Activated T-cell treated with anti-CD3 and anti-CD28 coated beads, Interleukin-2, amount 50 U/mL, for 48 hours (primary cell): ENCODE data around the gene RPRD2.
A peak's percentile ranks its signal among the peaks of the same experiment; 100 is the strongest.

Experiments used
- DNase-seq, 2 experiments: peaks; one replicate each; pipeline ENCODE4 v3.0.0-alpha.2; 2020

RPRD2 gene

GRCh38 chr1:150515328-150516049, 151.5 kb downstream of the RPRD2 start, which contains the start of gene FALEC:
Gene FALEC, plus strand, starts transcription at chr1:150515752.
- peak; percentile 92 to 95 for DNase-seq

GRCh38 chr1:150516050-150516591, 152.2 kb downstream of the RPRD2 start:
- DNase-seq: peak in 1 of 2 experiments; percentile 32

GRCh38 chr1:150516616-150517015, 152.7 kb downstream of the RPRD2 start:
- no peak for DNase-seq

- DNase-seq: no peak
These were observed 157.4 kb downstream of the RPRD2 start for GRCh38 chr1:150521196-150521968.

- DNase-seq: no peak
These were observed 161.4 kb downstream of the RPRD2 start for GRCh38 chr1:150525348-150525747.
